ENCODE measurements around the gene MBD3L4.
"Not testable (repeated sequence)": the region's sequence is repeated elsewhere in the genome, so short reads cannot be mapped to it uniquely, and the experiment has no call there.

Gene MBD3L4

DNA sequence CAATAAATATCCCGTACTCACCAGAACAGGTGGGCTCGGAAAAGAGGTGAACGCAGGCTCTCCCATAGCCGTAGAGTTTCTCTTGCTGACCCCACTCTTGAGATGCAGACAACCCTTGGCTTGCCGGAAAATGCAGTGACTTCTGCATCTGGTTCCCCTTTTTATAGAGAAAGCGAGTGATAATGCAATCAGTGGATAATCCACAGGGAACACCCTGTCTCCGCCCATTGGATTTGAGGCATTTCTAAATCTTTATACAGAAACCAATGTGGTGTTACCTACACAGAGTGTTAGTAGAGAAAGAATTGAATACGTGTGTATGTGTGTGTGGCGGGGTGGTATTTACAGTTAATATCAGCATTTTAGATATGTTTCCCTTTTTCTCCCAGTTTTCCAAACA lies at the start of gene MBD3L4:
MBD3L4 (minus strand) TSS at position 101 of the 400 bp plus-strand sequence; CDS start at position 66, 35 bp downstream.
- DNase-seq, result not testable (repeated sequence)

DNA sequence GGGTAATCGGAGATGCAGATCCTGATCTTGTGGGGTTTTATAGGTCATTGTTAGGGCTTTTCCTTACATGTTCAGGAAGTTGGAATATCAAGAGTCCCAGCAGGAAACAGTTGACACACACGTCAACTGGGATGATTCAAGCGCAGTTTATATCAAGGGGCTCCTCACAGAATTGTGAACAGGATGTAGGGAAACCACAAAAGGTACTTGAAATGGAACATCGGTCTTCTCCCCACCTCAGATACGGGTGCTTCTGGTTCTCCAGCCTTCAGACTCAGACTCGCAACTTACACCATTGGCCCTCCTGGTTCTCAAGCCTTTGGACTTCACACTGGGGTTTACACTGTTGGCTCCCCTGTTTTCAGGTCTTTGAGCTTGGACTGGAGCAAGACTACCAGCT lies 49.0 kb upstream of the MBD3L4 start:
- DNase-seq, result no peak

GRCh38 chr19:7083076-7083956 lies 43.3 kb upstream of the MBD3L4 start:
- peak; percentile 53 for DNase-seq

DNA sequence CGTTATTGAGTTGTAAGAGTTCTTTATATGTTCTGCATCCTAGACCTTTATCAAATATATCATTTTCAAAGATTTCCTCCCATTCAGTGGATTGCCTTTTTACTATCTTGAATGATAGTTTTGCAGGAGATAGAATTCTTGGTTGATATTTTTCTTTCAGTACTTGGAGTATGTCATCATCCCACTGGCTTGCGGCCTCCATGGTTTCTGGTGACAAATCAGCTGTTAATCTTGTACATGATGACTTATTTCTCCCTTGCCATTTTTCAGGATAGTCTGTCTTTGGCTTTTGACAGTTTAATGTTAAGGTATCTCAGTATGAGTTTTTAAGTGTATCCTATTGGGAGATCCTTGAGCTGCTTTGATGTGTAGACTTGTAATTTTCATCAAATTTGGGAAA lies 38.0 kb upstream of the MBD3L4 start:
- DNase-seq, result no peak

GRCh38 chr19:7076151-7076550 lies 36.2 kb upstream of the MBD3L4 start:
- DNase-seq, result no peak

DNA sequence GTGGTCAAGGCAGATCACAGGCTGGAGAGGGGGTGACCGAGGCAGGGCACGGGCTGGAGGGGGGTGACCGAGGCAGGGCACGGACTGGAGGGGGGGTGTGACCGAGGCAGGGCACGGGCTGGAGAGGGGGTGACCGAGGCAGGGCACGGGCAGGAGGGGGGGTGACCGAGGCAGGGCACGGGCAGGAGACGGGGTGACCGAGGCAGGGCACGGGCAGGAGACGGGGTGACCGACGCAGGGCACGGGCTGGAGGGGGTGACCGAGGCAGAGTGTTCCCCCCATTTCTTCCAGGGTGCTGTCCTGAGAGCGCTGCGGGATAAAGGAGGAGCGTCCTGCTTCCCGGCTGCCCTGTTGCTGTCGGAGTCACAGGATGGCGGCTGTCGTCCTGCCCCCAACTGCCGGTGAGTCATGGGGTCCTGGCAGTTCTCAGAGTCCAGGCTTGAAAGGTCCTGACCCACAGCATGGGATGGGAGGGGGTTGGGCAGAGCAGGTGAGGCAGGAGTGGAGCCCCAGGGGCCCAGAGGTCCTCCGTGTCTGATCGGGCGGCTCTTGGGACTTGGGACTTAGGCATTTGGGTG lies 34.8 kb upstream of the MBD3L4 start:
- no peak for DNase-seq

GRCh38 chr19:7072541-7072940 lies 32.6 kb upstream of the MBD3L4 start:
- DNase-seq, result no peak

GRCh38 chr19:7069904-7070226 lies 29.9 kb upstream of the MBD3L4 start:
- no peak for DNase-seq

GRCh38 chr19:7069042-7069903 lies 29.3 kb upstream of the MBD3L4 start, which contains the start of gene ZNF557:
TSS of gene ZNF557 (plus strand) at chr19:7069703. CDS start at chr19:7075075, 5,372 bp downstream.
- peak; percentile 96 for DNase-seq

DNA sequence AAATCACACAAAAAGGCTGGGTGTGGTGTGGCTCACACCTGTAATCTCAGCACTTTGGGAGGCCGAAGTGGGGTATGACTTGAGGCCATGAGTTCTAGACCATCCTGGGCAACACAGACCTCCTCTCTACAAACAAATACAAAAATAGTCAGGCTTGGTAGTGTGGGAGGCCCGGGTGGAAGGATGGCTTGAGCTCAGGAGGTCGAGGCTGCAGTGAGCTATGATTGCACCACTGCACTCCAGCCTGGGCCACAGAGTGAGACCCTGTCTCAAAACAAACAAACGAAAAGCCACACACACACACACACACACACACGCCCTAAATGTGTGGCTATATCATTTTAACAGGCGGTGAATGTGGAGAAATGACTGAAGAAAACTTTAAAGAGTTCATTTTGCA lies 28.6 kb upstream of the MBD3L4 start:
- DNase-seq, result no peak

- DNase-seq, result no peak
These were observed 27.7 kb upstream of the MBD3L4 start for GRCh38 chr19:7067716-7068115.

- peak; percentile 77 for DNase-seq
These were observed 27.1 kb upstream of the MBD3L4 start for GRCh38 chr19:7067122-7067521.

DNA sequence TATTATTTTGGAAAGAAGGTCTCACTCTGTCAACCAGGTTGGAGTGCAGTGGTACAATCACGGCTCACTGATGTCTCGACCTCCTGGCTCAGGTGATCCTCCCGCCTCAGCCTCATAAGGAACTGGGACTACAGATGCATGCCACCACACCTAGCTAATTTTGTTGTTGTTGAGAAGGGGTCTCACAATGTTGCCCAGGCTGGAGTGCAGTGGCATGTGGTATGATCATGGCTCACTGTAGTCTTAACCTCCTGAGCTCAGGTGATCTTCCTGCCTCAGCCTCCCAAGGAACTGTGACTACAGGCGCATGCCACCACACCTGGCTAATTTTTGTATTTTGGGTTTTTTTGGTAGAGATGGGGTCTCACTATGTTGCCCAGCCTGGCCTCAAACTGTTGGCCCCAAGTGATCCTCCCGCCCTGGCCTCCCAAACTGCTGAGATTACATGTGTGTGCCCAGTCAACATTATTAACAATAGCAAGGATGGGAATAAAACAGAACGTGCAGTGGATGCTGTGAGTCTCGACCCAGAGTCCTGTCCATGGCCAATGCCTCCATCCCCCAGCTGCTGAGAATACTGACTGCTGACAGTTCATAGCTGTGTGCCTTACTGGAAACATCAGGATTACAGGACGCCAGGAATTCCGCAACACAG lies 23.9 kb upstream of the MBD3L4 start:
- DNase-seq, result no peak

DNA sequence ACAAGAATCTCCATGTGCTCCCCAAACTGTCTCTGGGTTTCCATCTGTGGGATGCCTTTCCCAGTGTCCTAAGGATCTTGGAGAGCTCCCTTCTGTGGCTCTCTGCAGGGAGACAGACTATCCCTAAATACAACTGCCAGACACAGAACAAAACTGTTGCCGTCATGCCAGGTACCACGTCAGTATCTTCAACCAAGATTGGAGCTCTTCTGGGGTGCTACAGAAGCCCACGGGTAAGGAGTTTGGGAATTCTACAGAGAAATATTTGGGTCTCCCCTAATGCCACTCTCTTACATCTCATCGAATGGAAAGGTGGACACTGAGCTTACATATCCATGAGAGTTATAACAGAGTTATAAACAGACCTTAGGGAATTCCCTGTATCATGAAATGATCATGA lies 23.4 kb upstream of the MBD3L4 start:
- no peak for DNase-seq

DNA sequence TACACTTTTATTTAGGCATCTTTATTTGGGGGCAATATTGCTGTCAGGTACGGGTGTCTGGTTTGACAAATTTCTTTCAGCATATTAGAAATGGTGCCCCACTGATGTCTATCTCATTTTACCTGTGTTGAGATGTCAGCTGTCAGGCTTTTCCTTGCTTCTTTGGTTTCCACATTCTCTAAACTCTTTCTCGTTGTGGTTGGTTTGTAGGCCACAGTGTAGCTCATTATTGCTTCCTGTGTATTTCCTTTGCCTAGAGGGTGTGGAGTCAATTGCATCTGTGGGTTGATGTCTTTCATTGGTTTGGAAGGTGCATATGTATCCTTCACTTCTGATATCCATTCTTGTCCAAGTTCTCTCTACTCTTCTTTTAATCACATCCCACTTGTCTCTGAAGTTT lies 20.0 kb upstream of the MBD3L4 start:
- DNase-seq, result not testable (repeated sequence)

DNA sequence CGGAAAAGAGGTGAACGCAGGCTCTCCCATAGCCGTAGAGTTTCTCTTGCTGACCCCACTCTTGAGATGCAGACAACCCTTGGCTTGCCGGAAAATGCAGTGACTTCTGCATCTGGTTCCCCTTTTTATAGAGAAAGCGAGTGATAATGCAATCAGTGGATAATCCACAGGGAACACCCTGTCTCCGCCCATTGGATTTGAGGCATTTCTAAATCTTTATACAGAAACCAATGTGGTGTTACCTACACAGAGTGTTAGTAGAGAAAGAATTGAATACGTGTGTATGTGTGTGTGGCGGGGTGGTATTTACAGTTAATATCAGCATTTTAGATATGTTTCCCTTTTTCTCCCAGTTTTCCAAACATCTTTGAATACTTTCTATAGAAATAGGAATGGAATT lies 18.6 kb upstream of the MBD3L4 start, which contains the start of gene MBD3L3:
MBD3L3 (minus strand) TSS at position 101 of the 400 bp plus-strand sequence; CDS start at position 30, 71 bp downstream.
- not testable (repeated sequence) for DNase-seq

DNA sequence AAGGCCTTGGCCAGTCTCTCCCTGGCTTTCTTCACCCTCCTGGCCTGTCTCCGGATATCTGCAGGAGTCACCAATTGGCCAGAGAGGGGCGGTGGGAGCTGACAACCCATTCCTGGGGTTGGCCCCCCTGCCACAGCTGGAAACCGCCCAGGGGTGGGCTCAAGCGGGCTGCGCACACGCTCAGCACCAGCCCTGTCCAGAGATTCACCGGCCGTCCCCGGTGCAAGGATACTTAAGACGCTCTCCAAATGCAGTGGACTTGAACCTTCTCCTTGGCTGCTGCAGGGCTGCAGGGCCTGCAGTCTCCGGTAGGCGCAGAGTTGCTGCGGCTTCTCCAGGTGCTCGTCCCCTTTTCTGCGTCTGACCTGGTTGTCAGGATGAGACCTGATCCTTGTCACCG lies 16.4 kb upstream of the MBD3L4 start:
- not testable (repeated sequence) for DNase-seq

- not testable (repeated sequence) for DNase-seq
These were observed 15.7 kb upstream of the MBD3L4 start for GRCh38 chr19:7055679-7056078.

- DNase-seq, result not testable (repeated sequence)
These were observed 14.8 kb upstream of the MBD3L4 start for GRCh38 chr19:7054635-7055368.

DNA sequence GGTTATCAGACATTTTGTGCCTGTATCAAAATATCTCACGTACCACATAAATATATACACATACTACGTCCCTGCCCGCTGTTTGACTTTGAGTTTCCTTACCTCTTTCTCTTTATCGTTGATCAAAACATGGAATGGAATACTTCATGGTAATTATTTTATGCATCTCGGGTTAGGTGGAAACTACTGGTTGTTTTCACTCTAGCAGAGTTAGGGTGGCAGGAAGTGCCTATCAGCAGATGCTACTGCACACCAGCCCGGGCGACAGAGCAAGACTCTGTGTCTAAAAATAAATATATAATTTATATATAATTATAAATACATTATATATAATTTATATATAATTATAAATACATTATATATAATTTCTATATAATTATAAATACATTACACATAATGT lies 12.9 kb upstream of the MBD3L4 start:
- not testable (repeated sequence) for DNase-seq

DNA sequence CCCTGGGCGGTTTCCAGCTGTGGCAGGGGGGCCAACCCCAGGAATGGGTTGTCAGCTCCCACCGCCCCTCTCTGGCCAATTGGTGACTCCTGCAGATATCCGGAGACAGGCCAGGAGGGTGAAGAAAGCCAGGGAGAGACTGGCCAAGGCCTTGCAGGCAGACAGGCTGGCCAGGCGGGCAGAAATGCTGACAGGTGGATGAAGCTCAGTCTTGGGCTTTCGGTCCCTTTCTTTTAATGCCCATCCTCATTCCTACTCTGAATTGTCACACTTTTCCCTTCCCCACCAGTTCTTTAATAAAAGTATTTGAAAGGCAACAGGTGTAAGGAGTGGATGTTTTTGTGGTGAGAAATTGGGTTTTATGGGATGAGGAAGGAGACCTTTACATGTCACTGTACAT lies 11.4 kb upstream of the MBD3L4 start:
- not testable (repeated sequence) for DNase-seq

DNA sequence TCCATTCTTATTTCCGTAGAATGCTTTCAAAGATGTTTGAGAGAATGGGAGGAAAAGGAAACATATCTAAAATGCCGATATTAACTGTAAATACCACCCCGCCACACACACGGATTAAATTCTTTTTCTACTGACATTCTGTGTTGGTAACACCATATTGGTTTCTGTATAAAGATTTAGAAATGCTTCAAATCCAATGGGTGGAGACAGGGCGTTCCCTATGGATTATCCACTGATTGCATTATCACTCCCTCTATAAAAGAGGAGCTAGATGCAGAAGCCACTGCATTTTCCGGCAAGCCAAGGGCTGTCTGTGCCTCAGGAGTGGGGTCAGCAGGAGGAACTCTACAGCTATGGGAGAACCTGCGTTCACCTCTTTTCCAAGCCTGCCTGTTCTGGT lies 9.0 kb upstream of the MBD3L4 start, which contains the start of gene MBD3L2:
MBD3L2 (plus strand) TSS at position 301 of the 400 bp plus-strand sequence; CDS start at position 354, 53 bp downstream.
- DNase-seq, result not testable (repeated sequence)

Data from DMS53 (cell line).